Kidney epithelial cell (primary cell): ENCODE measurements around the gene TMSB4X. TPM values are rescaled to one million over a fixed set of nuclear protein-coding genes. Genes with fewer than 3 reads are reported as not detected.

Experiments used
- DNase-seq: peaks from one replicate; pipeline ENCODE4 v3.0.0-alpha.2; 2010; ENCODE audit warnings: low read depth
- H3K27me3 ChIP-seq: 2 replicates; pipeline ENCODE4 v1.6.0; 2011; ENCODE audit warnings: low read length; ENCODE audit not compliant: control insufficient read depth, insufficient read depth
- H3K36me3 ChIP-seq: 2 replicates; pipeline ENCODE4 v1.5.1; 2011; ENCODE audit warnings: low read length; ENCODE audit not compliant: control insufficient read depth, insufficient read depth
- H3K4me3 ChIP-seq: 2 replicates; pipeline ENCODE4 v1.5.1; 2011; ENCODE audit warnings: low read depth, mild to moderate bottlenecking, control low read depth, low read length
- CTCF ChIP-seq: IDR thresholded peaks from 2 replicates; pipeline ENCODE4 v1.5.1; 2011; ENCODE audit warnings: mild to moderate bottlenecking, moderate library complexity, low read length, control low read depth, inconsistent platforms; ENCODE audit not compliant: insufficient read depth, poor library complexity, severe bottlenecking
- total RNA-seq: library from RNA; depleted of rRNA; stranded (reverse); fragments of >200 nt; gene quantifications from 2 replicates; pipeline ENCODE4 v1.2.3, GENCODE V29; 2015

TMSB4X gene
- total RNA-seq, 1 donor from 2014 or later, result 3,601 TPM

GRCh38 chrX:12989461-12989860 is 14.6 kb downstream of the TMSB4X start:
- H3K36me3 ChIP-seq, result no peaks in the 10 kb centered on the region
- no peak for DNase-seq
- no peak for TF ChIP-seq CTCF
- H3K27me3 ChIP-seq, result no peaks in the 10 kb centered on the region
- H3K4me3 ChIP-seq, result no peak overlapping the region

GRCh38 chrX:12991575-12991974 is 16.7 kb downstream of the TMSB4X start:
- Histone ChIP-seq H3K36me3 (no peaks in the 10 kb centered on the region), H3K27me3 (no peaks in the 10 kb centered on the region), H3K4me3 (no peak overlapping the region)
- no peak for DNase-seq
- no peak for TF ChIP-seq CTCF

- Histone ChIP-seq H3K36me3 (no peaks in the 10 kb centered on the region), H3K27me3 (no peaks in the 10 kb centered on the region), H3K4me3 (no peak overlapping the region)
- no peak for TF ChIP-seq CTCF
- no peak for DNase-seq
Measured at GRCh38 chrX:12992544-12993118, 17.7 kb downstream of the TMSB4X start.

- Histone ChIP-seq H3K36me3 (no peaks in the 10 kb centered on the region), H3K27me3 (no peaks in the 10 kb centered on the region), H3K4me3 (no peak overlapping the region)
- no peak for DNase-seq
- no peak for TF ChIP-seq CTCF
Measured at GRCh38 chrX:12993826-12994225, 18.9 kb downstream of the TMSB4X start.

- no peak for DNase-seq
- H3K27me3 ChIP-seq, result no peaks in the 10 kb centered on the region
- H3K4me3 ChIP-seq, result no peak overlapping the region
- TF ChIP-seq CTCF, result no peak
- H3K36me3 ChIP-seq, result no peaks in the 10 kb centered on the region
Measured at GRCh38 chrX:12994321-12994720, 19.4 kb downstream of the TMSB4X start.

GRCh38 chrX:12996934-12997435 is 22.1 kb downstream of the TMSB4X start:
- Histone ChIP-seq H3K27me3 (no peaks in the 10 kb centered on the region), H3K36me3 (no peaks in the 10 kb centered on the region), H3K4me3 (no peak overlapping the region)
- no peak for DNase-seq
- no peak for TF ChIP-seq CTCF
